IMR-90 (cell line): Measurements from ENCODE around the gene CLOCK. TPM values are rescaled to one million over a fixed set of nuclear protein-coding genes. Genes with fewer than 3 reads are reported as not detected.

Source experiments
- ATAC-seq: fragments of 200-7000 bp; cut with Tn5 transposase; 2 replicates; pipeline ENCODE4 v1.9.1; 2020; ENCODE audit warnings: low read depth, mild to moderate bottlenecking, moderate library complexity
- BruUV-seq: library from RNA; stranded (reverse); fragments of 400-500 nt; replicated peaks from 2 replicates; lab custom pipeline; 2021; lab: Mats Ljungman, UMichigan
- CTCF ChIA-PET: fragments of 300-600 bp; formaldehyde crosslinking; extraction: SDS; loops from one replicate; lab custom pipeline; 2021; ENCODE audit warnings: antibody characterized with exemption; lab: Yijun Ruan, JAX
- POLR2A ChIA-PET: fragments of 300-600 bp; sonication (Branson Sonifier 250); formaldehyde crosslinking; loops from one replicate; lab custom pipeline; 2022; ENCODE audit warnings: antibody characterized with exemption; ENCODE audit not compliant: unreplicated experiment; lab: Charles Lee
- DNase-seq: peaks from one replicate; pipeline ENCODE4 v3.0.0; 2013
- H2AFZ ChIP-seq: replicated peaks from 2 replicates; pipeline ENCODE3; 2013; ENCODE audit warnings: low read length, mild to moderate bottlenecking; ENCODE audit not compliant: poor library complexity
- H2AK5ac ChIP-seq: 2 replicates; pipeline ENCODE4 v1.6.1; 2013; ENCODE audit warnings: low read depth, low read length, inconsistent platforms
- H2AK9ac ChIP-seq: replicated peaks from 2 replicates; pipeline ENCODE3; 2013; ENCODE audit warnings: mild to moderate bottlenecking, low read depth, low read length, moderate library complexity; ENCODE audit not compliant: poor library complexity
- H2BK120ac ChIP-seq: 2 replicates; pipeline ENCODE4 v1.6.1; 2013; ENCODE audit warnings: low read depth, low read length, inconsistent platforms
- H2BK15ac ChIP-seq: 3 replicates; pipeline ENCODE4 v1.6.1; 2013; ENCODE audit warnings: low read depth, low read length, inconsistent platforms
- H2BK20ac ChIP-seq: 2 replicates; pipeline ENCODE4 v1.6.1; 2013; ENCODE audit warnings: low read depth, mild to moderate bottlenecking, inconsistent platforms, low read length, moderate library complexity
- H2BK5ac ChIP-seq: 2 replicates; pipeline ENCODE4 v1.6.1; 2013; ENCODE audit warnings: mild to moderate bottlenecking, low read depth, low read length, inconsistent platforms; ENCODE audit not compliant: poor library complexity, severe bottlenecking
- H3K14ac ChIP-seq: replicated peaks from 2 replicates; pipeline ENCODE4 v1.6.1; 2013; ENCODE audit warnings: low read depth, low read length, inconsistent platforms
- H3K18ac ChIP-seq: 2 replicates; pipeline ENCODE4 v1.6.1; 2013; ENCODE audit warnings: low read depth, low read length, control low read depth
- H3K23ac ChIP-seq: 2 replicates; pipeline ENCODE4 v1.6.1; 2013; ENCODE audit warnings: low read depth, low read length, inconsistent platforms
- H3K27ac ChIP-seq: 2 replicates; pipeline ENCODE4 v1.5.1; 2013; ENCODE audit warnings: mild to moderate bottlenecking, control low read depth, low read length; ENCODE audit not compliant: insufficient read depth
- H3K27me3 ChIP-seq: 2 replicates; pipeline ENCODE4 v1.6.1; 2013; ENCODE audit warnings: low read length; ENCODE audit not compliant: control insufficient read depth, insufficient read depth
- H3K36me3 ChIP-seq: 2 replicates; pipeline ENCODE4 v1.6.1; 2013; ENCODE audit warnings: low read length, mixed read lengths; ENCODE audit not compliant: control insufficient read depth, insufficient read depth
- H3K4ac ChIP-seq: 2 replicates; pipeline ENCODE4 v1.6.1; 2013; ENCODE audit warnings: low read depth, low read length, inconsistent platforms
- H3K4me1 ChIP-seq: 2 replicates; pipeline ENCODE4 v1.6.1; 2013; ENCODE audit warnings: low read length, mixed read lengths; ENCODE audit not compliant: control insufficient read depth, insufficient read depth
- H3K4me2 ChIP-seq: 2 replicates; pipeline ENCODE4 v1.6.1; 2013; ENCODE audit warnings: low read depth, mild to moderate bottlenecking, control low read depth, low read length, moderate library complexity
- H3K4me3 ChIP-seq: 2 replicates; pipeline ENCODE4 v1.5.1; 2013; ENCODE audit warnings: low read depth, mild to moderate bottlenecking, control low read depth, low read length, moderate library complexity; ENCODE audit not compliant: insufficient read depth
- H3K56ac ChIP-seq: 2 replicates; pipeline ENCODE4 v1.6.1; 2013; ENCODE audit warnings: low read length, inconsistent platforms; ENCODE audit not compliant: insufficient read depth; ENCODE audit errors: extremely low read depth
- H3K79me1 ChIP-seq, 2 experiments: 2 replicates each; pipeline ENCODE4 v1.6.1; 2013; ENCODE audit warnings: low read length in 2 of 2, inconsistent platforms in 1 of 2, low read depth in 1 of 2
- H3K9ac ChIP-seq: 2 replicates; pipeline ENCODE4 v1.6.1; 2013; ENCODE audit warnings: low read depth, low read length, control low read depth
- H3K9me1 ChIP-seq: 2 replicates; pipeline ENCODE4 v1.6.1; 2013; ENCODE audit warnings: low read length, inconsistent platforms; ENCODE audit not compliant: insufficient read depth
- H3K9me3 ChIP-seq: 2 replicates; pipeline ENCODE4 v1.6.1; 2013; ENCODE audit warnings: low read length; ENCODE audit not compliant: control insufficient read depth, insufficient read depth
- H4K20me1 ChIP-seq: 2 replicates; pipeline ENCODE4 v1.6.1; 2013; ENCODE audit warnings: low read length, inconsistent platforms; ENCODE audit not compliant: insufficient read depth
- H4K5ac ChIP-seq: 2 replicates; pipeline ENCODE4 v1.6.1; 2013; ENCODE audit warnings: mild to moderate bottlenecking, low read depth, low read length, control low read depth
- H4K8ac ChIP-seq, 2 experiments: 2 replicates each; pipeline ENCODE4 v1.6.1; 2013; ENCODE audit warnings: low read depth in 2 of 2, low read length in 2 of 2, control low read depth in 1 of 2, inconsistent platforms in 1 of 2
- H4K91ac ChIP-seq: 2 replicates; pipeline ENCODE4 v1.6.1; 2013; ENCODE audit warnings: low read depth, low read length, inconsistent platforms; ENCODE audit not compliant: insufficient read depth
- FOS ChIP-seq: fragments of 150-350 bp; IDR thresholded peaks from 2 replicates; pipeline ENCODE4 v1.6.1; 2016; ENCODE audit warnings: low read depth, low read length
- RAD21 ChIP-seq: IDR thresholded peaks from 2 replicates; pipeline ENCODE4 v1.6.1; 2012; ENCODE audit warnings: low read length, improper control_type of control experiment
- USF2 ChIP-seq: fragments of 150-350 bp; IDR thresholded peaks from 2 replicates; pipeline ENCODE4 v1.6.1; 2017; ENCODE audit warnings: mild to moderate bottlenecking, antibody characterized with exemption, low read length, low read depth
- WGBS, 2 experiments: methylation state at CpG; one replicate each; pipeline versions ENCODE4 v1.1.5 to v1.1.7; 2013; ENCODE audit warnings: missing lambda C conversion rate in 2 of 2; ENCODE audit not compliant: insufficient read length in 1 of 2; ENCODE audit errors: extremely low coverage in 2 of 2; 5-methylcytosine and 5-hydroxymethylcytosine counted together
- dilution Hi-C: fragments of 300-500 bp; cut with HindIII; formaldehyde crosslinking; loops from one replicate; pipeline ENCODE4 v1.14.3; 2018; ENCODE audit warnings: low sequenced_read_pairs; ENCODE audit not compliant: unreplicated experiment
- in situ Hi-C: fragments of 300-500 bp; cut with MboI; formaldehyde crosslinking; loops from 3 replicates; pipeline ENCODE4 v1.14.3; 2019; ENCODE audit warnings: low sequenced_read_pairs, inconsistent platforms, mixed read lengths
- intact Hi-C: fragments of 100-400 bp; cut with micrococcal nuclease; formaldehyde crosslinking; loops from 2 replicates; pipeline ENCODE4 v1.10.0; 2022
- polyA plus RNA-seq, 3 experiments: library from polyadenylated mRNA; depleted of rRNA; stranded (reverse); fragments of >200 nt; gene quantifications; 2 replicates each; pipeline ENCODE4 v1.2.3, GENCODE V29; 2012; ENCODE audit warnings: low replicate concordance in 1 of 3
- total RNA-seq: library from RNA; depleted of rRNA; stranded (reverse); fragments of >200 nt; gene quantifications from 2 replicates; pipeline ENCODE4 v1.2.3, GENCODE V29; 2012

The CLOCK gene
- total and polyA plus RNA-seq, 2 of the 4 experiments (the other 2 are of a cell fraction), result 7.3 to 53.4 TPM

GRCh38 chr4:55395218-55395528, 151.5 kb downstream of the CLOCK start:
- Histone ChIP-seq H2AK5ac (peak overlapping the region; percentile 41), H2BK5ac (peak overlapping the region; percentile 64), H3K27me3 (no peaks in the 10 kb centered on the region), H3K4ac (peak overlapping the region; percentile 66), H2AK9ac (peak overlapping the region; percentile 96), H3K4me3 (peak overlapping the region; percentile 99), H3K9me1 (peaks cover 3% of the 10 kb centered on the region; the same call in 1 of the 2 replicates), H2BK20ac (no peak overlapping the region), H3K27ac (peak overlapping the region; percentile 76; the same call in 1 of the 2 replicates), H3K79me1 (peaks cover 2 to 7% of the 10 kb centered on the region in 2 experiments; a peak in 2 of 4 replicates), H2BK15ac (peak overlapping the region; percentile 49; the same call in 1 of the 3 replicates), H3K18ac (peak overlapping the region; percentile 34; the same call in 1 of the 2 replicates), H4K5ac (peak overlapping the region; percentile 68; the same call in 1 of the 2 replicates), H4K20me1 (peaks cover 35% of the 10 kb centered on the region), H3K36me3 (peaks cover 7% of the 10 kb centered on the region), H4K8ac (peak overlapping the region; percentile 74 to 78; a peak in 2 of 4 replicates), H3K23ac (0 out of 2 replicates have a peak overlapping the region, but pooled peaks have one; percentile 23), H3K9ac (peak overlapping the region; percentile 73; the same call in 1 of the 2 replicates), H2BK120ac (peak overlapping the region; percentile 45; the same call in 1 of the 2 replicates), H3K4me1 (peaks cover 7% of the 10 kb centered on the region), H3K14ac (peak overlapping the region; percentile 53), H3K4me2 (peak overlapping the region; percentile 69), H2AFZ (peak overlapping the region; percentile 97), H4K91ac (peak overlapping the region; percentile 76), H3K9me3 (no peaks in the 10 kb centered on the region), H3K56ac (peak overlapping the region; percentile 42; the same call in 1 of the 2 replicates)
- ChIA-PET POLR2A (interaction anchor here (0.6 to 0.8 kb wide), 2 partner anchors 23 to 50 kb away, joined by 4 to 5 read pairs; no protein-coding TSS in a partner anchor), CTCF (interaction anchor here (0.6 to 2.0 kb wide), 5 partner anchors 30 to 557 kb away, joined by 3 to 10 read pairs (median 3); partner anchors contain the start of gene SRD5A3)
- no CpG with 5 or more reads among the region's 4 CpGs for WGBS, 2 experiments
- no peak for DNase-seq
- intact Hi-C loops, result no loop called here
- BruUV-seq, result no TSS peak
- dilution Hi-C loops, result no loop called here
- in situ Hi-C loops, result no loop called here
- TF ChIP-seq USF2 (peak; percentile 32; the same call in 1 of the 2 replicates), FOS (no peak), RAD21 (peak; percentile 17; the same call in 1 of the 2 replicates)
- ATAC-seq, result no peak
